ENCODE data around the gene TPGS1. TPM values are rescaled to one million over a fixed set of nuclear protein-coding genes. Genes with fewer than 3 reads are reported as not detected.

Gene TPGS1
- total RNA-seq, 4 donors from 2014 or later: 12.6 to 37.5 (median 29.9) TPM

GRCh38 chr19:548886-549830, 41.9 kb downstream of the TPGS1 start:
- Histone ChIP-seq H3K9me3 (no peaks in the 10 kb centered on the region), H3K4me1 (no peaks in the 10 kb centered on the region), H3K27me3 (no peaks in the 10 kb centered on the region), H3K36me3 (no peaks in the 10 kb centered on the region), H3K27ac (no peak overlapping the region), H3K4me3 (no peak overlapping the region)
- no peak for TF ChIP-seq POLR2A (IDR thresholded peaks at IDR 0.05)
- no peak for TF ChIP-seq CTCF (IDR thresholded peaks at IDR 0.05)
- intact Hi-C loops (cut with DNase I; ENCODE audit: low total_unique reads): no loop called here
- no peak for DNase-seq

- intact Hi-C loops (cut with DNase I; ENCODE audit: low total_unique reads): no loop called here
- Histone ChIP-seq H3K9me3 (no peaks in the 10 kb centered on the region), H3K27me3 (no peaks in the 10 kb centered on the region), H3K36me3 (no peaks in the 10 kb centered on the region), H3K4me1 (peaks cover 0 to 7% of the 10 kb centered on the region in 2 donors), H3K4me3 (no peak overlapping the region), H3K27ac (no peak overlapping the region)
- no peak for TF ChIP-seq POLR2A (IDR thresholded peaks at IDR 0.05)
- no peak for TF ChIP-seq CTCF (IDR thresholded peaks at IDR 0.05)
- no peak for DNase-seq
Observed at GRCh38 chr19:554817-555216, 47.5 kb downstream of the TPGS1 start.

- Histone ChIP-seq H3K27ac (no peak overlapping the region), H3K9me3 (no peaks in the 10 kb centered on the region), H3K27me3 (no peaks in the 10 kb centered on the region), H3K4me1 (peaks cover 0 to 7% of the 10 kb centered on the region in 2 donors), H3K4me3 (no peak overlapping the region), H3K36me3 (no peaks in the 10 kb centered on the region)
- DNase-seq: no peak
- intact Hi-C loops (cut with DNase I; ENCODE audit: low total_unique reads): no loop called here
- TF ChIP-seq CTCF (IDR thresholded peaks at IDR 0.05) (no peak), POLR2A (IDR thresholded peaks at IDR 0.05) (no peak)
Observed at GRCh38 chr19:555474-555808, 48.1 kb downstream of the TPGS1 start.

- TF ChIP-seq CTCF (IDR thresholded peaks at IDR 0.05) (no peak), POLR2A (IDR thresholded peaks at IDR 0.05) (no peak)
- Histone ChIP-seq H3K4me3 (no peak overlapping the region), H3K27ac (no peak overlapping the region), H3K27me3 (no peaks in the 10 kb centered on the region), H3K36me3 (no peaks in the 10 kb centered on the region), H3K4me1 (peaks cover 0 to 7% of the 10 kb centered on the region in 2 donors), H3K9me3 (no peaks in the 10 kb centered on the region)
- intact Hi-C loops (cut with DNase I; ENCODE audit: low total_unique reads): no loop called here
- no peak for DNase-seq
Observed at GRCh38 chr19:556611-557382, 49.5 kb downstream of the TPGS1 start.
